GM12892 (cell line): ENCODE results near the gene LHFPL2.

ENCODE experiments used
- POLR2A ChIP-seq: IDR thresholded peaks from 2 replicates; pipeline ENCODE4 v1.6.1; 2011; ENCODE audit warnings: low read depth, low read length, control low read depth
- POLR2AphosphoS5 ChIP-seq: IDR thresholded peaks from 2 replicates; pipeline ENCODE4 v1.6.1; 2011; ENCODE audit warnings: low read depth, low read length, control low read depth
- TAF1 ChIP-seq: IDR thresholded peaks from 2 replicates; pipeline ENCODE4 v1.6.1; 2011; ENCODE audit warnings: low read depth, mild to moderate bottlenecking, control low read depth, low read length, borderline replicate concordance

DNA sequence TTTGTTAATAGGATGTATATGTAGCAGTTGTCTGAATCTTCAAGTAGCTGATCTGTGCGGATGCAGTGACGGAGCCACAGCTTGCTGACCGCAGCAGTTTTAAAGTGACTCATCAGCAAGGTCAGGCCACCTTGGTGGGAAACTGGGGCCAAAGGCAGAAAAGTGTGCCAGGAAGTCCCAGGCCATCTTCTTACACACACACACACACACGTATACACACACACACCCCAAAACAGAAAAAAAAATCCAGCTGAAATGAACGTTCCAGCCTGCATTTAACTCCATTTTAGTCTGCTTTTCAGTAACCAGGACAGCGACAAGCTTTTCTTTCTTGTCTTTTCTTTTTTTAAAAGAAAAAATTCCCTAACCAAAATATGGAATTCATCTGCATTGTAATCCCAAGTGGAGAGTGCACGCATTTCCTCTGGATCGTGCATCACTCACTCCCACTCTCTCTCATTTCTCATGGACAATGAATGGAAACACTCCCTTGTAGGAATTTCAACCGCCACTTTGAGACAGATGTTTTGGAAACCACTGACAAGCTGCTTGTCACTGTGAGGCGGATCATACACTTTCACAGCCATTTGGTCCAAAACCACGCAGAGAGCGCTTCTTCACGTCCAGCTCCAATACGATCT is 103.9 kb downstream of the LHFPL2 start:
- TF ChIP-seq POLR2AphosphoS5: no peak
- no peak for TF ChIP-seq POLR2A
- TF ChIP-seq TAF1: no peak
